Spleen (tissue), 7 donors: ENCODE data around the gene ALDH4A1.

Experiments used
- CTCF ChIP-seq, 11 experiments: fragments of 200-600 bp in 7 of 11; fragments of 450-650 bp in 4 of 11; sonication (generic) in 4 of 11; IDR thresholded peaks in 8 of 11; conservative IDR thresholded peaks in 3 of 11; 1 replicate in 7 of 11; 2 replicates in 4 of 11; pipeline versions ENCODE4 v1.4.0 to v1.8.0; 2016 to 2021; ENCODE audit warnings: antibody characterized with exemption in 11 of 11, inconsistent platforms in 4 of 11, mild to moderate bottlenecking in 1 of 11
- POLR2A ChIP-seq, 3 donors: fragments of 450-650 bp; IDR thresholded peaks; one replicate each; pipeline ENCODE4 v1.5.1; 2017; ENCODE audit warnings: antibody characterized with exemption in 3 of 3, mild to moderate bottlenecking in 1 of 3
- donor health status: DM: no; HTN: no; CAD: no; lungs with moderate emphysema.
- donor health status: DM: no; HTN: no; CAD: no.
- donor health status: DM: no; HTN: no; CAD: no.

- no peak for TF ChIP-seq CTCF (IDR thresholded peaks at IDR 0.05 in 8 of 11, conservative IDR thresholded peaks at IDR 0.05 in 3 of 11)
- TF ChIP-seq POLR2A (IDR thresholded peaks at IDR 0.05), result no peak
These were observed 26.6 kb downstream of the ALDH4A1 start for GRCh38 chr1:18875796-18876128.
